GM13976 (cell line): Measurements from ENCODE around the gene COL7A1.

Source experiments
- DNase-seq: peaks from one replicate; pipeline ENCODE4 v3.0.0; 2012; ENCODE audit warnings: low spot score
- CTCF ChIP-seq: IDR thresholded peaks from 2 replicates; pipeline ENCODE4 v1.5.1; 2012; ENCODE audit warnings: borderline replicate concordance, mild to moderate bottlenecking; ENCODE audit not compliant: insufficient read depth; ENCODE audit errors: extremely low read depth, missing control alignments, control extremely low read depth
- in situ Hi-C: fragments of 300-500 bp; cut with MboI; formaldehyde crosslinking; loops from one replicate; pipeline ENCODE4 v1.12.0; 2022; ENCODE audit warnings: low sequenced_read_pairs, mixed read lengths, inconsistent platforms; ENCODE audit not compliant: unreplicated experiment

COL7A1 gene

GRCh38 chr3:48584836-48585235 is 10.3 kb downstream of the COL7A1 start:
- no peak for TF ChIP-seq CTCF
- no peak for DNase-seq
- in situ Hi-C loops: no loop called here

- no peak for DNase-seq
- in situ Hi-C loops: no loop called here
- TF ChIP-seq CTCF: no peak
Measured at GRCh38 chr3:48581621-48582481, 13.3 kb downstream of the COL7A1 start.

- DNase-seq: no peak
- in situ Hi-C loops: no loop called here
- no peak for TF ChIP-seq CTCF
Measured at GRCh38 chr3:48576647-48577046, 18.5 kb downstream of the COL7A1 start.

GRCh38 chr3:48575366-48575765 is 19.8 kb downstream of the COL7A1 start:
- TF ChIP-seq CTCF: no peak
- in situ Hi-C loops: no loop called here
- DNase-seq: no peak

GRCh38 chr3:48573973-48574585 is 21.1 kb downstream of the COL7A1 start:
- in situ Hi-C loops: no loop called here
- DNase-seq: no peak
- no peak for TF ChIP-seq CTCF

- TF ChIP-seq CTCF: no peak
- DNase-seq: no peak
- in situ Hi-C loops: no loop called here
Measured at GRCh38 chr3:48572517-48572916, 22.6 kb downstream of the COL7A1 start.
